ENCODE data around the gene ZNHIT6. TPM values are rescaled to one million over a fixed set of nuclear protein-coding genes. Genes with fewer than 3 reads are reported as not detected.

Gene ZNHIT6
- total and polyA plus RNA-seq, 10 of the 15 experiments (the other 5 are each of a cell fraction or from before 2014, with no cell fraction given), result 12.8 to 32.0 (median 18.8) TPM

GRCh38 chr1:85621430-85621829, 86.8 kb downstream of the ZNHIT6 start:
- BruUV-seq (replicated peaks), result no TSS peak
- DNase-seq (ENCODE audit: low read depth, low spot score) (no peak), FAIRE-seq (no peak), ATAC-seq (no peak)
- ChIA-PET POLR2A (no interaction called here), SMC1A (ENCODE audit: uncharacterized antibody, unreplicated experiment) (no interaction called here), RAD21 (ENCODE audit: unreplicated experiment) (no interaction called here), CTCF (no interaction called here)
- H3K9me3 ChIP-seq (replicated peaks; ENCODE audit: control insufficient read depth, insufficient read depth, low read length), result no peaks in the 10 kb centered on the region; the same call in 2 of the 3 replicates
- H3K4me3 ChIP-seq, result no peak overlapping the region
- no peak overlapping the region for H3K4me2 ChIP-seq (ENCODE audit: control insufficient read depth, insufficient read depth)
- H4K20me1 ChIP-seq (ENCODE audit: control insufficient read depth, insufficient read depth), result no peaks in the 10 kb centered on the region
- no peak overlapping the region for H3K9ac ChIP-seq (ENCODE audit: control insufficient read depth, insufficient read depth, low read length)
- H2AFZ ChIP-seq (ENCODE audit: control insufficient read depth, low read depth, low read length), result no peak overlapping the region
- H3K36me3 ChIP-seq (ENCODE audit: control insufficient read depth in 2 of 2, insufficient read depth in 2 of 2, low read length in 1 of 2), result no peaks in the 10 kb centered on the region
- H3K4me1 ChIP-seq (ENCODE audit: control insufficient read depth, insufficient read depth, low read length), result no peaks in the 10 kb centered on the region
- TF ChIP-seq CBX3 (IDR thresholded peaks at IDR 0.05; ENCODE audit: borderline replicate concordance, low read depth) (no peak), CBX5 (IDR thresholded peaks at IDR 0.05; ENCODE audit: low read depth) (peak; percentile 63; the same call in 1 of the 2 replicates)
- no peaks in the 10 kb centered on the region for H3K27me3 ChIP-seq (replicated peaks in 1 of 2; ENCODE audit: control insufficient read depth in 2 of 2, insufficient read depth in 2 of 2, low read length in 1 of 2)
- intact Hi-C loops (cut with micrococcal nuclease; ENCODE audit: unreplicated experiment) (no loop called here), in situ Hi-C loops (cut with MboI) (no loop called here)
- no peak overlapping the region for H3K27ac ChIP-seq (ENCODE audit: control insufficient read depth, insufficient read depth)
- no peaks in the 10 kb centered on the region for H3K79me2 ChIP-seq (ENCODE audit: control insufficient read depth, insufficient read depth, low read length)
- 95% methylated on average over 1 of the region's 1 CpG for WGBS (ENCODE audit: insufficient coverage, insufficient replicate concordance, low lambda C conversion rate, missing lambda C conversion rate)

DNA sequence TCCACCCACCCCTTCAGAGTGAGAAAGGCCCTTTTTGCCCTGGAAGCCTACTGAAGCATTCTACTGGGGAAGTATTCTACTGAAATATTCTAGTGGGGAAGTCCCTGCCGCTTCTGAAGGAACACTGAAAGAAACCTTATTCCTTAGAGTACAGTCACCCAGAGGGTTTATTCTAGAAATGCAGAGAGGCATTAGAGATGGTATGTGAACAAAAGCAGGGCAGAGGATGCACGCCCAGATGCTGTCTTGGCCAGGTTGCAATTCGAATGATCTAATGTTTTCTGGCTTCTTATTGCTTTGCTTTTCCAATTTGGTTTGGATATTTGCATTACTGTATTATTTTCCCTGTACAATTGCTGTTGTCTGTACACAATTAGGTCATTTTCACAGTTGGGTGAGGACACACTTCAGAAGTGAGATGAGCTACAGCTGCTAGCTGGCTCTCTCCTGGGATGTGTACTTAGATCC, 90.6 kb downstream of the ZNHIT6 start:
- H3K4me2 ChIP-seq (ENCODE audit: control insufficient read depth, insufficient read depth), result no peak overlapping the region
- SMC1A ChIA-PET (ENCODE audit: uncharacterized antibody, unreplicated experiment), result no interaction called here
- POLR2A ChIA-PET, result no interaction called here
- FAIRE-seq, result no peak
- TF ChIP-seq RUNX3 (IDR thresholded peaks at IDR 0.05; ENCODE audit: low read length), result no peak
- no peak for TF ChIP-seq USF2 (IDR thresholded peaks at IDR 0.05; ENCODE audit: borderline replicate concordance, low read depth, low read length)
- no peak for TF ChIP-seq ZNF207 (IDR thresholded peaks at IDR 0.05; ENCODE audit: borderline replicate concordance)
- no peak for TF ChIP-seq HCFC1 (IDR thresholded peaks at IDR 0.05; ENCODE audit: low read length)
- no peak for TF ChIP-seq TAF1 (IDR thresholded peaks at IDR 0.05; ENCODE audit: borderline replicate concordance, low read depth, low read length)
- no peak for TF ChIP-seq TCF12 (IDR thresholded peaks at IDR 0.05; ENCODE audit: low read depth, low read length)
- no peak for TF ChIP-seq NRF1 (conservative IDR thresholded peaks at IDR 0.05; ENCODE audit: low read depth, low read length)
- no peak for TF ChIP-seq SMARCA5 (IDR thresholded peaks at IDR 0.05)
- no peak for TF ChIP-seq SP1 (IDR thresholded peaks at IDR 0.05; ENCODE audit: low read depth, low read length)
- TF ChIP-seq, protein P1, sequence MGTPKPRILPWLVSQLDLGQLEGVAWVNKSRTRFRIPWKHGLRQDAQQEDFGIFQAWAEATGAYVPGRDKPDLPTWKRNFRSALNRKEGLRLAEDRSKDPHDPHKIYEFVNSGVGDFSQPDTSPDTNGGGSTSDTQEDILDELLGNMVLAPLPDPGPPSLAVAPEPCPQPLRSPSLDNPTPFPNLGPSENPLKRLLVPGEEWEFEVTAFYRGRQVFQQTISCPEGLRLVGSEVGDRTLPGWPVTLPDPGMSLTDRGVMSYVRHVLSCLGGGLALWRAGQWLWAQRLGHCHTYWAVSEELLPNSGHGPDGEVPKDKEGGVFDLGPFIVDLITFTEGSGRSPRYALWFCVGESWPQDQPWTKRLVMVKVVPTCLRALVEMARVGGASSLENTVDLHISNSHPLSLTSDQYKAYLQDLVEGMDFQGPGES (IDR thresholded peaks at IDR 0.05), result no peak
- no peak for TF ChIP-seq MYB (IDR thresholded peaks at IDR 0.05; ENCODE audit: borderline replicate concordance, low read depth, low read length)
- no peak for TF ChIP-seq CREM (IDR thresholded peaks at IDR 0.05; ENCODE audit: low read depth)
- TF ChIP-seq PAX8 (IDR thresholded peaks at IDR 0.05), result no peak
- TF ChIP-seq ZBTB33 (IDR thresholded peaks at IDR 0.05), result no peak
- no peak for TF ChIP-seq SPI1 (IDR thresholded peaks at IDR 0.05; ENCODE audit: borderline replicate concordance, insufficient read depth, low read depth, low read length)
- no peak for DNase-seq (ENCODE audit: low read depth, low spot score)
- peak; percentile 48 for ATAC-seq
- no TSS peak for BruUV-seq (replicated peaks)
- H4K20me1 ChIP-seq (ENCODE audit: control insufficient read depth, insufficient read depth), result no peaks in the 10 kb centered on the region
- no peak overlapping the region for H3K27ac ChIP-seq (ENCODE audit: control insufficient read depth, insufficient read depth)
- intact Hi-C loops (cut with micrococcal nuclease; ENCODE audit: unreplicated experiment) (no loop called here), in situ Hi-C loops (cut with MboI) (no loop called here)
- no peak overlapping the region for H3K9ac ChIP-seq (ENCODE audit: control insufficient read depth, insufficient read depth, low read length)
- RAD21 ChIA-PET (ENCODE audit: unreplicated experiment), result no interaction called here
- no peak overlapping the region for H2AFZ ChIP-seq (ENCODE audit: control insufficient read depth, low read depth, low read length)
- H3K4me3 ChIP-seq, result no peak overlapping the region
- CTCF ChIA-PET, result no interaction called here
- no peaks in the 10 kb centered on the region for H3K79me2 ChIP-seq (ENCODE audit: control insufficient read depth, insufficient read depth, low read length)
- 0% methylated on average over 3 of the region's 3 CpGs for WGBS (ENCODE audit: insufficient coverage, insufficient replicate concordance, low lambda C conversion rate, missing lambda C conversion rate)
- H3K36me3 ChIP-seq (ENCODE audit: control insufficient read depth in 2 of 2, insufficient read depth in 2 of 2, low read length in 1 of 2), result no peaks in the 10 kb centered on the region
- H3K4me1 ChIP-seq (ENCODE audit: control insufficient read depth, insufficient read depth, low read length), result no peaks in the 10 kb centered on the region
- H3K9me3 ChIP-seq (replicated peaks; ENCODE audit: control insufficient read depth, insufficient read depth, low read length), result no peaks in the 10 kb centered on the region; the same call in 2 of the 3 replicates
- H3K27me3 ChIP-seq (replicated peaks in 1 of 2; ENCODE audit: control insufficient read depth in 2 of 2, insufficient read depth in 2 of 2, low read length in 1 of 2), result no peaks in the 10 kb centered on the region

All from GM12878 (cell line).